ENCODE data around the gene ANKDD1B. TPM values are rescaled to one million over a fixed set of nuclear protein-coding genes. Genes with fewer than 3 reads are reported as not detected.

ANKDD1B gene
- polyA plus RNA-seq, 2 of the 4 experiments (the other 2 are of a cell fraction): 0.09 to 0.14 TPM

GRCh38 chr5:75659791-75660450 lies 48.7 kb downstream of the ANKDD1B start (continued):
- TF ChIP-seq JUN (IDR thresholded peaks at IDR 0.05): no peak
- no peak for TF ChIP-seq KDM1A (IDR thresholded peaks at IDR 0.05; ENCODE audit: low read depth)

- CTCF ChIA-PET: interaction anchor here (0.8 to 1.1 kb wide), 2 partner anchors 20 to 425 kb away, joined by 3 read pairs; partner anchors contain the start of gene ANKRD31
- no peak overlapping the region for H3K27ac ChIP-seq
- H3K4me2 ChIP-seq: no peak overlapping the region
- TF ChIP-seq RNF2 (IDR thresholded peaks at IDR 0.05; ENCODE audit: borderline replicate concordance, low read depth) (no peak), SMC3 (IDR thresholded peaks at IDR 0.05) (no peak), CBX8 (IDR thresholded peaks at IDR 0.05) (no peak), HOXB5 (CRISPR knock-in tag; IDR thresholded peaks at IDR 0.05) (no peak), CBX2 (IDR thresholded peaks at IDR 0.05; ENCODE audit: borderline replicate concordance, low read depth) (no peak), HES2 (IDR thresholded peaks at IDR 0.05) (no peak), MAFK (IDR thresholded peaks at IDR 0.05; ENCODE audit: partially characterized antibody) (no peak), EHF (CRISPR knock-in tag; IDR thresholded peaks at IDR 0.05) (no peak), CHD2 (IDR thresholded peaks at IDR 0.05; ENCODE audit: low read length, partially characterized antibody) (no peak), HOXB13 (CRISPR knock-in tag; IDR thresholded peaks at IDR 0.05; ENCODE audit: low read depth) (no peak), HOXA7 (CRISPR knock-in tag; IDR thresholded peaks at IDR 0.05) (no peak), ATOH8 (CRISPR knock-in tag; IDR thresholded peaks at IDR 0.05; ENCODE audit: low read depth) (no peak), GATA3 (IDR thresholded peaks at IDR 0.05; ENCODE audit: borderline replicate concordance) (no peak), SREBF2 (IDR thresholded peaks at IDR 0.05) (no peak)
- POLR2A ChIA-PET: interaction anchor here (0.7 kb wide), 1 partner anchor 205 kb away, joined by 5 read pairs; no protein-coding TSS in a partner anchor
- no peaks in the 10 kb centered on the region for H3K9me3 ChIP-seq
- ATAC-seq (no peak), DNase-seq (ENCODE audit: low read depth in 1 of 2, low spot score in 1 of 2) (no peak), FAIRE-seq (no peak)
- WGBS (ENCODE audit: missing lambda C conversion rate): 82% methylated on average over 16 of the region's 16 CpGs
- no peaks in the 10 kb centered on the region for H3K4me1 ChIP-seq
- no peak overlapping the region for H3K4me3 ChIP-seq
Measured at GRCh38 chr5:75660678-75661465, 49.6 kb downstream of the ANKDD1B start.

- ChIA-PET CTCF (interaction anchor here (0.8 kb wide), 1 partner anchor 426 kb away, joined by 3 read pairs; the partner anchor contains the start of gene ANKRD31), POLR2A (no interaction called here)
- H3K4me1 ChIP-seq: no peaks in the 10 kb centered on the region
- H3K9me3 ChIP-seq: no peaks in the 10 kb centered on the region
- DNase-seq (ENCODE audit: low read depth in 1 of 2, low spot score in 1 of 2): no peak
- no peak for ATAC-seq
- no peak for FAIRE-seq
- H3K4me3 ChIP-seq: no peak overlapping the region
- no peak for TF ChIP-seq CBX2 (IDR thresholded peaks at IDR 0.05; ENCODE audit: borderline replicate concordance, low read depth)
- TF ChIP-seq ZFP36 (IDR thresholded peaks at IDR 0.05; ENCODE audit: borderline replicate concordance, partially characterized antibody): no peak
- TF ChIP-seq MYC (IDR thresholded peaks at IDR 0.05; ENCODE audit: borderline replicate concordance, low read length): no peak
- TF ChIP-seq TP53 (CRISPR knock-in tag; IDR thresholded peaks at IDR 0.05): no peak
- TF ChIP-seq CTCF (IDR thresholded peaks at IDR 0.05): no peak
- no peak for TF ChIP-seq RAD21 (conservative IDR thresholded peaks at IDR 0.05 in 1 of 2, IDR thresholded peaks at IDR 0.05 in 1 of 2)
- no peak for TF ChIP-seq SMC3 (IDR thresholded peaks at IDR 0.05)
- TF ChIP-seq HOXB13 (CRISPR knock-in tag; IDR thresholded peaks at IDR 0.05; ENCODE audit: low read depth): no peak
- no peak for TF ChIP-seq REST (IDR thresholded peaks at IDR 0.05)
- no peak for TF ChIP-seq HDAC2 (IDR thresholded peaks at IDR 0.05)
- TF ChIP-seq MAFK (IDR thresholded peaks at IDR 0.05; ENCODE audit: partially characterized antibody): no peak
- no peak for TF ChIP-seq USF2 (IDR thresholded peaks at IDR 0.05)
- no peak for TF ChIP-seq MAX (IDR thresholded peaks at IDR 0.05)
- no peak for TF ChIP-seq FOSB (CRISPR knock-in tag; IDR thresholded peaks at IDR 0.05)
- TF ChIP-seq TFCP2L1 (CRISPR knock-in tag; IDR thresholded peaks at IDR 0.05): no peak
- 75% methylated on average over 2 of the region's 2 CpGs for whole genome bisulfite sequencing (ENCODE audit: missing lambda C conversion rate)
- no peak overlapping the region for H3K4me2 ChIP-seq
- H3K27ac ChIP-seq: no peak overlapping the region
Measured at GRCh38 chr5:75662061-75662460, 50.8 kb downstream of the ANKDD1B start.
